ENCODE measurements around the gene RAB30. TPM values are rescaled to one million over a fixed set of nuclear protein-coding genes. Genes with fewer than 3 reads are reported as not detected.

The RAB30 gene
- polyA plus RNA-seq, 3 donors: 0.11 to 0.67 (median 0.54) TPM

DNA sequence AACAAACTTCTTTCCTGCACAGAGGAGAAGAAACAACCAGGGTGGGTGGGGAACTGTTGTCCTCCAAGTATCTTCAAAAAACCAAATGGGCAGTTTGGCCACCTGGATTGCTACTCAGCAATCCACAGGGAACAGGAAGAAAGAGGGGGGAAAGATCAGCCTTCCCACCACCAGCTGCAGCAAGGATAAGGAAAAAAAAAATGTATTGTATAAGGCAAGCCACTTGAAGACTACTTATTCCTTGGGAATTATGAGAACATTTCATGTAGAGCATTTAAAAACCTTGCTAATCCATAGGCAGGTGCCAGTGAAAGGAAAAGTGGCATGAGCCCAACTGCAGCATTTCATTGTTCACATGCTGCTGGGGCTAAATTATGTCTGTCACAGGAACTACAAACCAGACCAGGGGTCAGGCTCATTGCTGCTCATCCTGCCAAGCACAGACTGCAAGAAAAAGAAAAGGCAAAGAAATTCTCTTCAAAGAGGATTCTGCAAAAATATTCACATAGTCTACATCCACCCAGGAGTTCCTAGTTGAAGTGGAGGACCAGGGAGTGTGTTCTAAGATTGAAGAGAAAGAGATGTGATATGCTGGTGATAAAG, 2.2 kb downstream of the RAB30 start:
- Histone ChIP-seq H3K9ac (ENCODE audit: insufficient read depth, low read length, poor library complexity, severe bottlenecking) (no peak overlapping the region), H4K20me1 (ENCODE audit: insufficient read depth, low read length) (no peaks in the 10 kb centered on the region), H3K27ac (ENCODE audit: low read depth in 1 of 2, low read length in 2 of 2) (no peak overlapping the region), H3K27me3 (ENCODE audit: control insufficient read depth in 2 of 2, insufficient read depth in 2 of 2, low read length in 2 of 2) (peaks cover 29 to 35% of the 10 kb centered on the region in 2 donors), H2AFZ (ENCODE audit: insufficient read depth, low read depth, low read length, poor library complexity, severe bottlenecking) (no peak overlapping the region), H3K4me3 (replicated peaks in 1 of 3; ENCODE audit: low read depth in 2 of 3, low read length in 3 of 3) (no peak overlapping the region), H3K4me2 (replicated peaks; ENCODE audit: extremely low read depth, low read length, poor library complexity, severe bottlenecking) (no peak overlapping the region), H3K4me1 (ENCODE audit: control insufficient read depth in 1 of 2, insufficient read depth in 2 of 2, low read length in 2 of 2) (peaks cover 21 to 34% of the 10 kb centered on the region in 2 donors), H3K36me3 (replicated peaks in 1 of 2; ENCODE audit: control insufficient read depth in 1 of 2, insufficient read depth in 2 of 2, low read length in 2 of 2) (peaks cover 2 to 7% of the 10 kb centered on the region in 2 donors), H3K79me2 (ENCODE audit: insufficient read depth, low read length) (peaks cover 27% of the 10 kb centered on the region), H3K9me3 (replicated peaks in 1 of 2; ENCODE audit: control insufficient read depth in 1 of 2, insufficient read depth in 1 of 2, low read length in 2 of 2) (no peaks in the 10 kb centered on the region)
- peaks cover 3% of the 10 kb centered on the region for H3K4me1 Mint-ChIP-seq
- H3K27me3 Mint-ChIP-seq (ENCODE audit: low read depth in 3 of 3): peaks cover 1 to 11% (median 2%) of the 10 kb centered on the region in 3 donors
- peak overlapping the region in 1 of 7 donors; percentile 53 for H3K27ac Mint-ChIP-seq
- H3K4me3 Mint-ChIP-seq: peak overlapping the region; percentile 3 to 79
- peaks cover 7% of the 10 kb centered on the region in 2 donors for H3K36me3 Mint-ChIP-seq
- peaks cover 0 to 6% (median 0%) of the 10 kb centered on the region in 7 donors for H3K9me3 Mint-ChIP-seq
- no peak for DNase-seq
- intact Hi-C loops (cut with micrococcal nuclease): loop anchor here (5.0 to 10.0 kb wide), 6 partner anchors 88 to 218 kb away; partner anchors contain the start of genes ANKRD42 (in 1 of the 2), CCDC90B (in 1 of the 2), DDIAS (in 1 of the 2) and PCF11 (in 1 of the 2)
- TF ChIP-seq CTCF (IDR thresholded peaks at IDR 0.05): no peak

- 60% methylated on average over 1 of the region's 1 CpG for WGBS (ENCODE audit: insufficient coverage)
- Histone ChIP-seq H4K20me1 (ENCODE audit: insufficient read depth, low read length) (no peaks in the 10 kb centered on the region), H3K79me2 (ENCODE audit: insufficient read depth, low read length) (peaks cover 17% of the 10 kb centered on the region), H3K4me1 (ENCODE audit: control insufficient read depth in 1 of 2, insufficient read depth in 2 of 2, low read length in 2 of 2) (peaks cover 21 to 29% of the 10 kb centered on the region in 2 donors), H3K9me3 (replicated peaks in 1 of 2; ENCODE audit: control insufficient read depth in 1 of 2, insufficient read depth in 1 of 2, low read length in 2 of 2) (no peaks in the 10 kb centered on the region), H3K27me3 (ENCODE audit: control insufficient read depth in 2 of 2, insufficient read depth in 2 of 2, low read length in 2 of 2) (peaks cover 29 to 35% of the 10 kb centered on the region in 2 donors), H3K4me3 (replicated peaks in 1 of 3; ENCODE audit: low read depth in 2 of 3, low read length in 3 of 3) (no peak overlapping the region), H3K9ac (ENCODE audit: insufficient read depth, low read length, poor library complexity, severe bottlenecking) (no peak overlapping the region), H3K4me2 (replicated peaks; ENCODE audit: extremely low read depth, low read length, poor library complexity, severe bottlenecking) (no peak overlapping the region), H2AFZ (ENCODE audit: insufficient read depth, low read depth, low read length, poor library complexity, severe bottlenecking) (no peak overlapping the region), H3K27ac (ENCODE audit: low read depth in 1 of 2, low read length in 2 of 2) (no peak overlapping the region), H3K36me3 (replicated peaks in 1 of 2; ENCODE audit: control insufficient read depth in 1 of 2, insufficient read depth in 2 of 2, low read length in 2 of 2) (no peaks in the 10 kb centered on the region)
- H3K4me3 Mint-ChIP-seq: peak overlapping the region in 1 of 2 donors; percentile 61
- intact Hi-C loops (cut with micrococcal nuclease): loop anchor here in 1 of 2 donors (10.0 kb wide), 1 partner anchor 154 kb away; no protein-coding TSS in a partner anchor
- peaks cover 0 to 6% (median 0%) of the 10 kb centered on the region in 7 donors for H3K9me3 Mint-ChIP-seq
- TF ChIP-seq CTCF (IDR thresholded peaks at IDR 0.05): no peak
- H3K27ac Mint-ChIP-seq: no peak overlapping the region
- H3K27me3 Mint-ChIP-seq (ENCODE audit: low read depth in 3 of 3): peaks cover 1 to 14% (median 4%) of the 10 kb centered on the region in 3 donors
- peaks cover 3% of the 10 kb centered on the region for H3K4me1 Mint-ChIP-seq
- no peak for DNase-seq
- peaks cover 2 to 3% of the 10 kb centered on the region in 2 donors for H3K36me3 Mint-ChIP-seq
These were observed 3.1 kb downstream of the RAB30 start for GRCh38 chr11:83068568-83068967.

Measured in CD14-positive monocyte (primary cell).